ENCODE data around the gene NDUFV3.

GRCh38 chr21:42846221-42846620 lies 46.9 kb upstream of the NDUFV3 start:
- no peak for TF ChIP-seq CTCF (optimal IDR thresholded peaks at IDR 0.05 in 1 of 3, IDR thresholded peaks at IDR 0.05 in 1 of 3, conservative IDR thresholded peaks at IDR 0.05 in 1 of 3; ENCODE audit: extremely low read depth in 1 of 3, insufficient read depth in 2 of 3, low read length in 3 of 3)
- TF ChIP-seq EZH2 (IDR thresholded peaks at IDR 0.05; ENCODE audit: low read length), result no peak
